Measurements from ENCODE around the gene LGALS9. TPM values are rescaled to one million over a fixed set of nuclear protein-coding genes. Genes with fewer than 3 reads are reported as not detected.

The LGALS9 gene
- total RNA-seq, 2 donors from 2014 or later = 6.3 to 21.3 TPM

GRCh38 chr17:27586203-27586721, 44.7 kb upstream of the LGALS9 start:
- DNase-seq = no peak
- Histone ChIP-seq H3K4me3 (no peak overlapping the region), H3K4me1 (peaks cover 3% of the 10 kb centered on the region), H3K9me3 (no peaks in the 10 kb centered on the region), H3K27me3 (no peaks in the 10 kb centered on the region), H3K36me3 (replicated peaks in 1 of 2; ENCODE audit: insufficient read depth in 1 of 2, low read depth in 2 of 2) (peaks cover 0 to 18% of the 10 kb centered on the region in 2 donors), H3K27ac (no peak overlapping the region)
- no peak for TF ChIP-seq POLR2A (IDR thresholded peaks at IDR 0.05)
- no peak for TF ChIP-seq CTCF (IDR thresholded peaks at IDR 0.05)
- intact Hi-C loops (cut with DNase I) = loop anchor here (10.0 kb wide), 1 partner anchor 101 kb away; no protein-coding TSS in a partner anchor
- ATAC-seq = no peak
- WGBS, 2 donors = 64 to 71% methylated on average over 7 to 8 of the region's 8 CpGs

GRCh38 chr17:27588354-27588753, 42.6 kb upstream of the LGALS9 start:
- intact Hi-C loops (cut with DNase I) = loop anchor here (10.0 kb wide), 1 partner anchor 104 kb away; no protein-coding TSS in a partner anchor
- Histone ChIP-seq H3K36me3 (replicated peaks in 1 of 2; ENCODE audit: insufficient read depth in 1 of 2, low read depth in 2 of 2) (peaks cover 0 to 31% of the 10 kb centered on the region in 2 donors), H3K9me3 (no peaks in the 10 kb centered on the region)

GRCh38 chr17:27590864-27591263, 40.1 kb upstream of the LGALS9 start:
- Histone ChIP-seq H3K9me3 (no peaks in the 10 kb centered on the region), H3K4me1 (no peaks in the 10 kb centered on the region), H3K4me3 (no peak overlapping the region), H3K27ac (peak overlapping the region in 1 of 4 donors; percentile 6), H3K36me3 (replicated peaks in 1 of 2; ENCODE audit: insufficient read depth in 1 of 2, low read depth in 2 of 2) (peaks cover 0 to 28% of the 10 kb centered on the region in 2 donors), H3K27me3 (no peaks in the 10 kb centered on the region)
- no peak for DNase-seq
- no peak for ATAC-seq
- intact Hi-C loops (cut with DNase I) = loop anchor here (5.0 kb wide), 1 partner anchor 229 kb away; no protein-coding TSS in a partner anchor
- 97 to 99% methylated on average over 3 of the region's 3 CpGs for WGBS, 2 donors
- TF ChIP-seq POLR2A (IDR thresholded peaks at IDR 0.05) (no peak), CTCF (IDR thresholded peaks at IDR 0.05) (no peak)

More at GRCh38 chr17:27588354-27588753, 42.6 kb upstream of the LGALS9 start:
- DNase-seq (no peak), ATAC-seq (no peak)
- WGBS, 2 donors = 89% methylated on average over 4 to 15 of the region's 15 CpGs
- Histone ChIP-seq H3K27me3 (no peaks in the 10 kb centered on the region), H3K4me1 (no peaks in the 10 kb centered on the region), H3K4me3 (no peak overlapping the region), H3K27ac (no peak overlapping the region)
- TF ChIP-seq CTCF (IDR thresholded peaks at IDR 0.05) (no peak), POLR2A (IDR thresholded peaks at IDR 0.05) (no peak)

- Histone ChIP-seq H3K36me3 (replicated peaks in 1 of 2; ENCODE audit: insufficient read depth in 1 of 2, low read depth in 2 of 2) (peaks cover 0 to 28% of the 10 kb centered on the region in 2 donors), H3K4me3 (no peak overlapping the region)
- intact Hi-C loops (cut with DNase I) = loop anchor here (5.0 kb wide), 1 partner anchor 230 kb away; no protein-coding TSS in a partner anchor
These were observed 39.0 kb upstream of the LGALS9 start for GRCh38 chr17:27591986-27592385.

GRCh38 chr17:27593232-27593856, 37.6 kb upstream of the LGALS9 start:
- H3K9me3 ChIP-seq = no peaks in the 10 kb centered on the region
- no peaks in the 10 kb centered on the region for H3K27me3 ChIP-seq
- no peak for TF ChIP-seq POLR2A (IDR thresholded peaks at IDR 0.05)
- no peak for TF ChIP-seq CTCF (IDR thresholded peaks at IDR 0.05)
- H3K4me3 ChIP-seq = no peak overlapping the region
- H3K4me1 ChIP-seq = no peaks in the 10 kb centered on the region
- 87% methylated on average over 4 to 9 of the region's 9 CpGs for WGBS, 2 donors
- no peak overlapping the region for H3K27ac ChIP-seq
- DNase-seq = no peak
- no peak for ATAC-seq
- peaks cover 0 to 33% of the 10 kb centered on the region in 2 donors for H3K36me3 ChIP-seq (replicated peaks in 1 of 2; ENCODE audit: insufficient read depth in 1 of 2, low read depth in 2 of 2)
- intact Hi-C loops (cut with DNase I) = loop anchor here (5.0 kb wide), 1 partner anchor 231 kb away; no protein-coding TSS in a partner anchor

More at GRCh38 chr17:27591986-27592385, 39.0 kb upstream of the LGALS9 start:
- Histone ChIP-seq H3K4me1 (no peaks in the 10 kb centered on the region), H3K9me3 (no peaks in the 10 kb centered on the region), H3K27ac (no peak overlapping the region), H3K27me3 (no peaks in the 10 kb centered on the region)
- ATAC-seq (no peak), DNase-seq (no peak)
- no peak for TF ChIP-seq POLR2A (IDR thresholded peaks at IDR 0.05)
- 70 to 81% methylated on average over 3 of the region's 3 CpGs for WGBS, 2 donors

All from body of pancreas (tissue), 4 donors.